Uterus (tissue), 2 donors: ENCODE data around the gene METAP2.

Source experiments
- POLR2A ChIP-seq, 2 donors: fragments of 450-650 bp; IDR thresholded peaks; one replicate each; pipeline ENCODE4 v1.6.1; 2016; ENCODE audit warnings: antibody characterized with exemption in 2 of 2, mild to moderate bottlenecking in 1 of 2, moderate library complexity in 1 of 2
- TF ChIP-seq, protein P1 (sequence below), 4 experiments: fragments of 200-600 bp in 2 of 4; fragments of 450-650 bp in 2 of 4; sonication (generic) in 2 of 4; IDR thresholded peaks; one replicate each; pipeline ENCODE4 v1.5.1; 2016 to 2019; ENCODE audit warnings: antibody characterized with exemption in 4 of 4, mild to moderate bottlenecking in 2 of 4, moderate library complexity in 1 of 4

DNA sequence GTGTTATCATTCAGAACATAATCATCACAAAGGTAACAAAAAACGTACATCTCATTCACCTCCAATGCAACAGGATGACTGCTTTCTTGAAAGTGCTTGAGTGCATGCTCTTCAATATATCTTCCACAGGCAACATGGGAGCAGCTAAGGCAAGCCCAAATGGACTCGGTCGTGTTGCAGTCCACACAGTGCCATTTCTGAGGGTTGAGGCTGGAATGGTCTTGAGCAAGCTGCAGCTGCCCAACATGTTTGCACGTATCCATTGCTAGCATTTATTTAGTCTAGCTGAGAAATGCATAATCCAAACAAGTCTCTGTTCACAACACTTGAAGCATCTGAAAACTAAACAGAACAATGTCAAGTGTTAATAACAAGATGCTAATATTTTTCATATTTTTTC is 60.0 kb downstream of the METAP2 start:
- no peak for TF ChIP-seq POLR2A (IDR thresholded peaks at IDR 0.05)
- TF ChIP-seq, protein P1, sequence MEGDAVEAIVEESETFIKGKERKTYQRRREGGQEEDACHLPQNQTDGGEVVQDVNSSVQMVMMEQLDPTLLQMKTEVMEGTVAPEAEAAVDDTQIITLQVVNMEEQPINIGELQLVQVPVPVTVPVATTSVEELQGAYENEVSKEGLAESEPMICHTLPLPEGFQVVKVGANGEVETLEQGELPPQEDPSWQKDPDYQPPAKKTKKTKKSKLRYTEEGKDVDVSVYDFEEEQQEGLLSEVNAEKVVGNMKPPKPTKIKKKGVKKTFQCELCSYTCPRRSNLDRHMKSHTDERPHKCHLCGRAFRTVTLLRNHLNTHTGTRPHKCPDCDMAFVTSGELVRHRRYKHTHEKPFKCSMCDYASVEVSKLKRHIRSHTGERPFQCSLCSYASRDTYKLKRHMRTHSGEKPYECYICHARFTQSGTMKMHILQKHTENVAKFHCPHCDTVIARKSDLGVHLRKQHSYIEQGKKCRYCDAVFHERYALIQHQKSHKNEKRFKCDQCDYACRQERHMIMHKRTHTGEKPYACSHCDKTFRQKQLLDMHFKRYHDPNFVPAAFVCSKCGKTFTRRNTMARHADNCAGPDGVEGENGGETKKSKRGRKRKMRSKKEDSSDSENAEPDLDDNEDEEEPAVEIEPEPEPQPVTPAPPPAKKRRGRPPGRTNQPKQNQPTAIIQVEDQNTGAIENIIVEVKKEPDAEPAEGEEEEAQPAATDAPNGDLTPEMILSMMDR (IDR thresholded peaks at IDR 0.05) = no peak
